ENCODE results near the gene EMP2.
"Not testable (repeated sequence)": the region's sequence is repeated elsewhere in the genome, so short reads cannot be mapped to it uniquely, and the experiment has no call there.

EMP2 gene

DNA sequence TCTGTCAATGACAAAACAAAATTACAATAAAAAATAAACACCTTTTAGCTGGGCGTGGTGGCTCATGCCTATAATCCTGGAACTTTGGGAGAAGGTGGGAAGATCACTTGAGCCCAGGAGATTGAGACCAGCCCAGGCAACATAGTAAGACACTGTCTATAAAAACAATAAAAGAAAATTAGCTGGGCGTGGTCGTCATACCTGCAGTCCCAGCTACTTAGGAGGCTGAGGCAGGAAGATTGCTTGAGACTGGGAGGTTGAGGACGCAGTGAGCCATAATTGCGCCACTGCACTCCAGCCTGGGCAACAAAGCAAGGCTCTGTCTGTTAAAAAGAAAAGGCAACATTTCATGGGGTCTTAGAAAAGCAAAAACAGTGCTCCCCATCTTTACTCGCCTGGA lies 32.7 kb downstream of the EMP2 start:
- DNase-seq: no peak

- no peak for DNase-seq
Measured at GRCh38 chr16:10543231-10543977, 37.0 kb downstream of the EMP2 start.

DNA sequence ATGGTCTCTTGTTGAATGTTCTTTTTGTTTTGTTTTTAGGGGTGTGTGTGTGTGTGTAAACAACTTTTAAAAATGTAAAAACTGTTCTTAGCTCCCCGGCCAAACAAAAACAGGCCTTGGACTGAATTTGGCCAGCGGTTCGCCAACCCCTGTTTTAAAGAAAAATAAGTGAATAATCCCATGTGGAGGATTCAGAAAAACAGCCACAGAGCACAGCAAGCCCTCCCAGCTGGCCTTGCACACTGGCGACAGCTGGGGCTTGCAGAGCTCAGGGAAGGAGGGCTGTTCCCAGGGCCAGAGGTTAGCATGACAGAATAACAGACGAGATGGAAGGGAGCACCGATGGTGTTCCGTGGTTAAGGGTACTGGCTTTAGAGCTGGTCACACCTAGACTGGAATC lies 39.0 kb downstream of the EMP2 start:
- DNase-seq: no peak

GRCh38 chr16:10539793-10540192 lies 40.6 kb downstream of the EMP2 start:
- DNase-seq: no peak

- no peak for DNase-seq
Measured at GRCh38 chr16:10539236-10539635, 41.2 kb downstream of the EMP2 start.

DNA sequence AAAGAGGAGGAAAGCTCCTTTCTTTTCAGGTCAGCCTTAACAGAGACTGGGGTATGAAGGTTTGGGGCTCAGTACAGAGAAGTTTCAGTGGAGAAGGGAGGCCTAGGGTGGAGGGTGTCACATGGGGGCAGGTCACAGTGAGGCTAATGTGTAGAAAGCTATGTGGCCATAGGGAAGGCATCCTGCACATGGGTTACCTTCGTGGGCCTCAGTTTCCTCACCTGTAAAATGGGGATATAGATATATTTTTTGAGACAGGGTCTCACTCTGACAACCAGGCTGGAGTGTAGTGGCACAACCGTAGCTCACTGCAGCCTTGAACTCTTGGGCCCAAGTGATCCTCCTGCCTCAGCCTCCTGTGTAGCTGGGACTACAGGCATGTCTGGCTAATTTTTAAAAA lies 41.8 kb downstream of the EMP2 start:
- DNase-seq: no peak

GRCh38 chr16:10537946-10538345 lies 42.5 kb downstream of the EMP2 start:
- no peak for DNase-seq

DNA sequence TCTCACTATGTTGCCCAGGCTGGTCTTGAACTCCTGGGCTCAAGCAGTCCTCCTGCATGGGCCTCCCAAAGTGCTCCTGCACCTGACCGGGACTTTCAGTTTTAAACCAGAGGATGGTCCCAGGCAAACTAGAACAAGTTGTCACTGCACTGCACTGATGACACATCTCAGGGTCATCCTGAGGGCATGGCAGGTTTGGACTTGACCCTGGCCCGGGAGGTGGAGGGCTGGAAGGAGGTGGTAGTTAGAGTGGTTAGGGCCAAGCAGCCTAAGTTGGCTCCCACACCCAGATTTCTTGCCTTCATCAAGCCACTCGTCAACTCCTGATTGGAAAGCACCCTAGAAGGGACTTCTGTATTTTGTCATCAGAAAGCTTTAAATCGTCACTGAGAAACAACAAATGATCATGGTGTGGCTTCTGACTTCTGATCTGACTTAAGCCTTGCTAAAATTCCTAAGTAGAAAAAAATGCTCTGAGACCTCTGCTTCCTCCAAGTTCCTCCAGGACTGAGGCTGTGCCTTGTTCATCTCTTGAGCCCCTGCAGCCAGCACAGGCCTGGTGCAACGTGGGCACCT lies 43.5 kb downstream of the EMP2 start:
- no peak for DNase-seq

DNA sequence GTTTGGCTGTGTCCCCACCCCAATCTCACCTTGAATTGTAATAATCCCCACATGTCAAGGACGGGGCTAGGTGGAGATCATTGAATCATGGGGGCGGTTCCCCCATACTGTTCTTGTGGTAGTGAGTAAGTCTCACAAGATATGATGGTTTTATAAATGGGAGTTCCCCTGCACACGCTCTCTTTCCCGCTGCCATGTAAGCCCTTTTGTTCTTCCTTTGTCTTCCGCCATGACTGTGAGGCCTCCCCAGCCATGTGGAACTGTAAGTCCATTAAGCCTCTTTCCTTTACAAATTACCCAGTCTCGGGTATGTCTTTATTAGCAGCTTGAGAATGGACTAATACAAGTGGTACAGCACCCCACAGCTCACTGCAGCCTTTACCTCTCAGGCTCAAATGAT lies 44.1 kb downstream of the EMP2 start:
- DNase-seq: not testable (repeated sequence)

DNA sequence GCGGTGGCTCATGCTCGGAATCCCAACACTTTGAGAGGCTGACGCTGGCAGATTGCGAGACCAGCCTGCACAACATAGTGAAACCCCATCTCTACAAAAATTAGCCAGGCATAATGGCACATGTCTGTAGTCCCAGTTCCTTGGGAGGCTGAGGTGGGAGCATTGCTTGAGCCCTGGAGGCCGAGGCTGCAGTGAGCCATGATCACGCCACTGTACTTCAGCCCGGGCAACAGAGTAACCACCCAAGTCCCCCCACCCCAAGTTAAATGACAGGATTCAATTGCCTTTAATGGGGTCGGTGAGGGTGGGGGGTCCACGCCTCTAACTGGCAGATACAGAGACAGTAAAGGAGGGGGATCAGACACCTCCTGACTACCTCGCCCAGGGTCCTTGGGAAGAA lies 44.9 kb downstream of the EMP2 start:
- no peak for DNase-seq

DNA sequence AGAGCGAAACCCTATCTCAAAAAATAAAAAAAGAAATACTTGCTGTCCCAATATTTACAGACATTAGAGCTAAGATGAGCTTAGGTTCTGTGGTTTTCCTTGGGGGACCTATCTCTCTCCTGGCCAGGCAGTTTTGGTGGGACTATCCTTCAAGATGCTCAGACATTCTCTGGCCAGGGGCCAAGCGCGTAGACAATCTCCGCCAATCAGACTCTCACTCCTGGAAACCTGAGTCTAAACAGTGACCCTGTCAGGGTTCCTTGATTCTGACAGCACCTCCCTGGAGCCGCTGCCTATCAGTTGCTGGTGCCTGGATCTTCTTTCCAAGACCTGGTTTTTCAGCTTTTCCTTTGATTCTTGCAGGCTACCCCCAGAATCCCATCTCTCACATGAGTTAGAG lies 45.6 kb downstream of the EMP2 start:
- DNase-seq: no peak

DNA sequence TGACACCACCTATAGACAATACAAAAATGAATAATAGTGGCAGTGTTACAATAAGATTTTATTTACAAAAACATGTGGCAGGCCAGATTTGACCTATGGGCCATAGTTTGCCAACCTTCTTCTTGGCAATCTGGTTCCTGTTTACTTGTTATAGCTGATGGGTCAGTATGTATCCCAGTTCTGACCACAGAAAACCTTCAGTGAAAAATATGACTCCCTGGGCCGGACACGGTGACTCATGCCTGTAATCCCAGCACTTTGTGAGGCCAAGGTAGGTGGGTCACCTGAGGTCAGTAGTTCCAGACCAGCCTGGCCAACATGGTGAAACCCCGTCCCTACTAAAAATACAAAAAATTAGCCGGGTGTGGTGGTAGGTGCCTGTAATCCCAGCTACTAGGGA lies 46.8 kb downstream of the EMP2 start:
- not testable (repeated sequence) for DNase-seq

- no peak for DNase-seq
Measured at GRCh38 chr16:10531582-10531981, 48.8 kb downstream of the EMP2 start.

GRCh38 chr16:10530685-10531084 lies 49.7 kb downstream of the EMP2 start:
- no peak for DNase-seq

DNA sequence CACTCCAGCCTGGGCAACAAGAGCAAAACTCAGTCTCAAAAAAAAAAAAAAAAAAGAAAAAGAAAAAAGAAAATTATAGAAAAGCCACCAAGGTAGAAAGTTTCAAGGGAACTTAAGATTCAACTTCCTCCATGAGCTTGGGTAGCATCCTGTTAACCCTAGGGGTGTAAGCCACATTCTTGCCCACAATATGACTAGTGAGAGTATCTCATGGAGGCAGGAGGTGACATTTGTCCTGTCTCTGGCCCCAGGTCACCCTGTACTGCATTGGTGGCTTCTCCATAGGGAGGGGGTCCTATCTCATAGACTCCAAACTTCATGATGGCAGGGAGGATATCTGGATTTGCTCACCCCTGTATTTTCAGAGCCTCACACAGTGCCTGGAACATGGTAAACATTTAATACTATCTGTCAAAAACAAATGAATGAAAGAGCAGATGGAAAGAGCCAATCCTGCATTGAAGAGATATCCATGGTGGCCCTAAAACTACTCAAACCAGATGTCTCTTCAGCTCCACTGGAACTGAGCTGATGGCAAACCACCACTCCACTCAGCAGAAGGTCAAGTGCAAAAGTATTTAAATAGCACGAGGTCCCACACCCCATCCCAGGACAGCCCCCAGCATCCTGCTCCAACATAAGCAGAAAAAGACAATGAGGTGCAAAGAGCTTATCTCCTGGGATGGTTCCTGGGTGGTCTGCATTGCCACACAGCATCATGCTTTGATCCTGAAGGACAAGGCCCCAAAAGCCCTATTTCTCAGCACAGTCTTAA lies 50.3 kb downstream of the EMP2 start:
- DNase-seq: no peak

GRCh38 chr16:10528635-10529034 lies 51.8 kb downstream of the EMP2 start:
- DNase-seq: no peak

DNA sequence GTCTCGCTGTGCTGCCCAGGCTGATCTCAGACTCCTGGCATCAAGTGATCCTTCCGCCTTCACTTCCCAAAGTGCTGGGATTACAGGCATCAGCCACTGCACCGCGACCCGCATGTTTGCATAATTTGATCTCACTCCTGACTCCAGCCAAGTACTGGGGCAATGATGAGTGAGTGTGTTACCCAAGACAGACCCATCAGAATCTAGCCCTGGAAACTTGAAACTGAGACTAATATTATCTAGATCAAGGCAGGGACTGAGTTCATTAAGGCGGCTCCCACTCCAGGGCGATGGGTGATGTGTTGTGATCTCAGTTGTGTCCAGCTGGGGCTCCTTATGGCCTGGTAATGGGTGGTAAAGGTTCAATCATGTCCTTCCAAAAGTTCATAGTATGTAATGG lies 53.4 kb downstream of the EMP2 start:
- no peak for DNase-seq

- no peak for DNase-seq
Measured at GRCh38 chr16:10525214-10525825, 55.1 kb downstream of the EMP2 start.

- DNase-seq: no peak
Measured at GRCh38 chr16:10522966-10523365, 57.4 kb downstream of the EMP2 start.

GRCh38 chr16:10521681-10522274 lies 58.6 kb downstream of the EMP2 start:
- DNase-seq: peak; percentile 91

GRCh38 chr16:10520869-10521578 lies 59.4 kb downstream of the EMP2 start:
- DNase-seq: no peak

All from kidney glomerular epithelial cell (primary cell).